PC-9 (cell line): Measurements from ENCODE around the gene DOCK4. TPM values are rescaled to one million over a fixed set of nuclear protein-coding genes. Genes with fewer than 3 reads are reported as not detected.

Source experiments
- BruUV-seq: library from RNA; stranded (reverse); fragments of 400-500 nt; replicated peaks from 2 replicates; lab custom pipeline; 2021; lab: Mats Ljungman, UMichigan
- CTCF ChIA-PET: fragments of 300-600 bp; sonication (Branson Sonifier 250); formaldehyde crosslinking; loops from one replicate; lab custom pipeline; 2022; ENCODE audit warnings: antibody characterized with exemption; lab: Charles Lee
- POLR2A ChIA-PET: fragments of 300-600 bp; sonication (Branson Sonifier 250); formaldehyde crosslinking; loops from one replicate; lab custom pipeline; 2022; ENCODE audit warnings: antibody characterized with exemption; ENCODE audit not compliant: unreplicated experiment; lab: Charles Lee
- DNase-seq, 2 experiments: peaks; one replicate each; pipeline versions ENCODE4 v3.0.0 to v3.0.0-alpha.2; 2015 to 2022; ENCODE audit warnings: mixed read lengths in 1 of 2
- H2AFZ ChIP-seq: fragments of 200-600 bp; sonication (generic); 2 replicates; pipeline ENCODE4 v1.8.1; 2017; ENCODE audit warnings: antibody characterized with exemption
- H3F3A ChIP-seq: fragments of 200-600 bp; sonication (generic); 2 replicates; pipeline ENCODE4 v1.8.1; 2017; ENCODE audit warnings: antibody characterized with exemption, mild to moderate bottlenecking, low read depth; ENCODE audit not compliant: insufficient read depth
- H3K27ac ChIP-seq: fragments of 200-600 bp; sonication (generic); 2 replicates; pipeline ENCODE4 v1.6.1; 2016; ENCODE audit warnings: mixed run types
- H3K27me3 ChIP-seq: fragments of 200-600 bp; sonication (generic); 2 replicates; pipeline ENCODE4 v1.6.1; 2016; ENCODE audit warnings: low read depth, mixed run types; ENCODE audit not compliant: insufficient read depth
- H3K36me3 ChIP-seq: fragments of 200-600 bp; sonication (generic); 2 replicates; pipeline ENCODE4 v1.6.1; 2016; ENCODE audit warnings: low read depth, mixed run types
- H3K4me1 ChIP-seq: fragments of 200-600 bp; sonication (generic); replicated peaks from 2 replicates; pipeline ENCODE4 v1.6.1; 2016; ENCODE audit warnings: mixed run types; ENCODE audit not compliant: insufficient read depth
- H3K4me2 ChIP-seq: fragments of 200-600 bp; sonication (generic); 2 replicates; pipeline ENCODE4 v1.6.1; 2017; ENCODE audit warnings: mixed run types
- H3K4me3 ChIP-seq: fragments of 200-600 bp; sonication (generic); 2 replicates; pipeline ENCODE4 v1.6.1; 2016; ENCODE audit warnings: mixed run types
- H3K79me2 ChIP-seq: fragments of 200-600 bp; sonication (generic); 2 replicates; pipeline ENCODE4 v1.6.1; 2017; ENCODE audit warnings: low read depth, mixed run types
- H3K9me2 ChIP-seq: fragments of 200-600 bp; sonication (generic); 2 replicates; pipeline ENCODE4 v1.8.1; 2017; ENCODE audit warnings: mild to moderate bottlenecking; ENCODE audit not compliant: insufficient read depth
- H3K9me3 ChIP-seq: fragments of 200-600 bp; sonication (generic); 2 replicates; pipeline ENCODE4 v1.8.1; 2016; ENCODE audit warnings: low read depth; ENCODE audit not compliant: insufficient read depth
- H4K20me1 ChIP-seq: fragments of 200-600 bp; sonication (generic); 2 replicates; pipeline ENCODE4 v1.8.1; 2017; ENCODE audit not compliant: insufficient read depth
- CTCF ChIP-seq: fragments of 200-600 bp; sonication (generic); conservative IDR thresholded peaks from 2 replicates; pipeline ENCODE4 v1.6.1; 2017; ENCODE audit warnings: mixed run types, antibody characterized with exemption, mild to moderate bottlenecking, moderate library complexity
- EZH2 ChIP-seq: fragments of 200-600 bp; sonication (generic); IDR thresholded peaks from 2 replicates; pipeline ENCODE4 v1.8.0; 2017; ENCODE audit warnings: antibody characterized with exemption, low read depth
- intact Hi-C: fragments of 100-400 bp; cut with micrococcal nuclease; formaldehyde crosslinking; loops from one replicate; pipeline ENCODE4 v1.10.0; 2022; ENCODE audit not compliant: unreplicated experiment
- total RNA-seq: library from RNA; stranded (reverse); gene quantifications from 2 replicates; pipeline ENCODE4 v1.2.3, GENCODE V29; 2021

Gene DOCK4
- total RNA-seq, 1 experiment from 2014 or later, result 0.98 TPM

DNA sequence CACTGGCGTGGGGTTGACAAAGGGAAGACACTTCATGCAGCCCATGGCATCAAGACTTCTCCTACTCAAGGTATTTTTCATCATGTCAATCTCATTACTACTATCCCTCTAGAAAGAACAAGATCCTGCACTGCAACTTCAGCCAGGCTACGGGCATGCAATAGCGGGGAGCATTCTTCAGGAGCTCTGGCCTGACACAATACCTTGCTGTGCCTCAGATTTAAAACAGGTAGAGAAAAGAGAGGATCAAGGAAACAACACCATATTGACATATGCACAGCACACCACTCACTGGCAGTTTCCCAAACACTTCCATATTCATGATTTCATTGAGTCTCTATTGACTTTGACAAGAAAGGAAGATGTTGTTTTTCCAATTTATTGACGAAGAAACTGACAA lies 51.5 kb downstream of the DOCK4 start:
- Histone ChIP-seq H3K9me2 (0 out of 2 replicates have a peak, but pooled peaks cover 4% of the 10 kb centered on the region), H3F3A (no peaks in the 10 kb centered on the region), H3K9me3 (no peaks in the 10 kb centered on the region), H3K36me3 (no peaks in the 10 kb centered on the region), H3K4me1 (no peaks in the 10 kb centered on the region), H3K79me2 (no peaks in the 10 kb centered on the region), H3K4me3 (no peak overlapping the region), H3K27ac (no peak overlapping the region), H3K27me3 (no peaks in the 10 kb centered on the region), H2AFZ (no peak overlapping the region), H3K4me2 (no peak overlapping the region), H4K20me1 (no peaks in the 10 kb centered on the region)
- intact Hi-C loops, result no loop called here
- TF ChIP-seq CTCF, result no peak
- no peak for TF ChIP-seq EZH2
- no TSS peak for BruUV-seq
- no peak for DNase-seq
- ChIA-PET POLR2A (no interaction called here), CTCF (no interaction called here)

GRCh38 chr7:112152186-112152585 lies 54.0 kb downstream of the DOCK4 start:
- Histone ChIP-seq H4K20me1 (no peaks in the 10 kb centered on the region), H3F3A (no peaks in the 10 kb centered on the region), H3K36me3 (no peaks in the 10 kb centered on the region), H3K9me3 (no peaks in the 10 kb centered on the region), H3K79me2 (no peaks in the 10 kb centered on the region), H3K27me3 (no peaks in the 10 kb centered on the region), H3K9me2 (0 out of 2 replicates have a peak, but pooled peaks cover 4% of the 10 kb centered on the region), H3K4me3 (no peak overlapping the region), H2AFZ (no peak overlapping the region), H3K27ac (no peak overlapping the region), H3K4me1 (no peaks in the 10 kb centered on the region), H3K4me2 (no peak overlapping the region)
- intact Hi-C loops, result no loop called here
- BruUV-seq, result no TSS peak
- POLR2A ChIA-PET, result no interaction called here
- CTCF ChIA-PET, result no interaction called here
- no peak for DNase-seq
- TF ChIP-seq EZH2 (no peak), CTCF (no peak)

GRCh38 chr7:112150823-112151641 lies 55.2 kb downstream of the DOCK4 start:
- TF ChIP-seq CTCF, result no peak
- no peak for TF ChIP-seq EZH2
- Histone ChIP-seq H3F3A (no peaks in the 10 kb centered on the region), H3K4me2 (no peak overlapping the region), H3K27me3 (no peaks in the 10 kb centered on the region), H3K36me3 (no peaks in the 10 kb centered on the region), H3K9me2 (0 out of 2 replicates have a peak, but pooled peaks cover 4% of the 10 kb centered on the region), H2AFZ (no peak overlapping the region), H4K20me1 (no peaks in the 10 kb centered on the region), H3K79me2 (no peaks in the 10 kb centered on the region), H3K9me3 (no peaks in the 10 kb centered on the region), H3K27ac (no peak overlapping the region), H3K4me1 (no peaks in the 10 kb centered on the region), H3K4me3 (no peak overlapping the region)
- no peak for DNase-seq
- BruUV-seq, result no TSS peak
- CTCF ChIA-PET, result no interaction called here
- intact Hi-C loops, result no loop called here
- POLR2A ChIA-PET, result no interaction called here
